HG03565 (cell line): ENCODE measurements around the gene LENG9.

Source experiments
- ATAC-seq: cut with Tn5 transposase; IDR thresholded peaks from one replicate; pipeline ENCODE4 v1.9.1; 2021; ENCODE audit warnings: mild to moderate bottlenecking, moderate library complexity; ENCODE audit not compliant: unreplicated experiment

Gene LENG9

GRCh38 chr19:54422136-54422535 is 41.4 kb downstream of the LENG9 start:
- no peak for ATAC-seq

- no peak for ATAC-seq
These were observed 42.1 kb downstream of the LENG9 start for GRCh38 chr19:54421521-54421920.

- no peak for ATAC-seq
These were observed 42.4 kb downstream of the LENG9 start for GRCh38 chr19:54421169-54421516.

DNA sequence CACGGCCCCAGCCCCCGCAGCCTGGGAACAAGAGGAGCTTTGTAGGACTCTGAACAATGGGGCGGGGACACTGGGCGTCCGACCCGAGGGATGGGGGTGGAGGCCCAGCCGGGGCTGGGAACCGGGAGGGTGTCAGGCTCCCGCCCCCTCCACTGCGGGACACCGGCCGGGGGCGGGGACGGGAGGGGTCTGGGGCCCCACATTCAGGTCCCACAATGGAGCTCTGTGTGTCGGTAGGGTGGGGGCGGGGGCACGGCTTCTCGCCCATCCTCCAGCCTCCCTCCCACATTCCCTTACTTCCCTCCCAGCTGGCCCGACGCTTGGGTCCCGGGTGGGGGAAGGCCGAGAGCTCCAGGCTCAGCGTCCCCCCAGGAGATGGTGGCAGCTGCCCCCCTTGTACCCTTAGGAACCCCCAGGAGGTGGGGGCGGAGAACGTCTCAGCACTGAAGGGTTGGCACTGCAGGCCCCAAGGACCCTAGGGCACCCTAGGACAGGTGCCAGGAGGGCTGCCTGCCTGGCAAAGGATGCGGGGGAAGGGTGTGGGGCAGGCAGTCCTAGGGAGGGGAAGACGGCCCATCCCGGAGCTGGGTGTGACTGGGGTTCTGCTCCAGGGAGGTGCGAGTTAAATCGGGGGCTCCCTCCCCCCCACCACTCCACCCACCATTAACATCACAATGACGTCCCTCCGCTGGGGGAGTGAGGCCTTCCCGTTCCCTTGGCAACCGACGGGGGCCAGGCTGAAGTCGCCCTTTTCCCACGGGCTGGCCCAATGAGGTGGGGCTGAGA is 43.0 kb downstream of the LENG9 start:
- no peak for ATAC-seq

DNA sequence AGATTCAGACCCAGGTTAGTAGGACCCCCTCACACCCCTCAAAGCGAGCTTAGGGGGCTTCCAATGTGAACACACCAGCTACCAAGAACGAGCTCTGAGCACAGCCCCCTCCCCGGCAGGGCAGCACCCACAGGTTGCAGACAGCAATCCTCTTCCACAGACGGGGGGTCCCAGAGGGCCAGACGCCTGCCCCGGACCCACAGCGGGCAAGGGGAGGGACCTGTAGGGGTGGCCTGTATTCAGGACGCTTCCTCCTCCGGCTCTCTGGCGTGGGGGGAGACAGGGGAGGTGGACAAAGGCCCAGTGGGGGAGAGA is 43.6 kb downstream of the LENG9 start:
- no peak for ATAC-seq

DNA sequence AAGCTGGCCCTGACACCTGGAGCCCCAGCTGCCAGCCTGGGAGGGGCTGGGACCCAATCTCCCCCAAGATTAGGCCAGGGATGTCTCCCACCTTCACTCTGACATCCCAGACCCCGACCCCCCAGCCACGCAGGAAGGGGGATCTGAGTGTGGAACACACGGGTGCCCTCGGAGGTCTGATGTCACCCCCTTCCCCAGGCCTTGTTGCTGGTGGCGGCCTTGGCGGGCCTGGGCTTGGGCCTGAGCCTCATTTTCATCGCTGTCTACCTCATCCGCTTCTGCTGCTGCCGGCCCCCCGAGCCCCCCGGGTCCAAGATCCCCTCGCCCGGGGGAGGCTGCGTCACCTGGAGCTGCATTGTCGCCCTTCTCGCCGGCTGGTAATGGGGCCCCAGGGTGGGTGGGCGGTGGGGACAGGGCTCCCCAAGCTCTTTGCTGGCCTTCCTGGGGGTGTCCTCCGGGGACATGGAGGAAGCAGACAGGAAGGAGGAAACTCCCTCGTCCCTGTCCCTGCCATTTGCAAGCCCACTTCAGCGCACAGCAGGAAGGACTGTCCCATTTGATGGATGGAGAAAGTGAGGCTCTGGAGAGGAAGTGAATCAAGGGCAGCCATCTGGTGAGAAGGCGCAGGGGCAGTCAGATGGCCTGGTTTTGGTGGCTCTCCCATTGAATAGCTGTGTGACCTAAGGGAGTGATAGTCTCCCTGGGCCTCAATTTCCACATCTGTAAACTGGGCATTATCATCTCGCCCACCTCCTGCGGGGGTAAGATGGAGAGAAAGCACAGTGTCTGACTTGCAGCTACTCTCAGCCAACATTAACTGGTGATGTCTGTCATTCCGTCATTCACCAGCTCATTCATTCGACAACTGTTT is 44.4 kb downstream of the LENG9 start:
- no peak for ATAC-seq

DNA sequence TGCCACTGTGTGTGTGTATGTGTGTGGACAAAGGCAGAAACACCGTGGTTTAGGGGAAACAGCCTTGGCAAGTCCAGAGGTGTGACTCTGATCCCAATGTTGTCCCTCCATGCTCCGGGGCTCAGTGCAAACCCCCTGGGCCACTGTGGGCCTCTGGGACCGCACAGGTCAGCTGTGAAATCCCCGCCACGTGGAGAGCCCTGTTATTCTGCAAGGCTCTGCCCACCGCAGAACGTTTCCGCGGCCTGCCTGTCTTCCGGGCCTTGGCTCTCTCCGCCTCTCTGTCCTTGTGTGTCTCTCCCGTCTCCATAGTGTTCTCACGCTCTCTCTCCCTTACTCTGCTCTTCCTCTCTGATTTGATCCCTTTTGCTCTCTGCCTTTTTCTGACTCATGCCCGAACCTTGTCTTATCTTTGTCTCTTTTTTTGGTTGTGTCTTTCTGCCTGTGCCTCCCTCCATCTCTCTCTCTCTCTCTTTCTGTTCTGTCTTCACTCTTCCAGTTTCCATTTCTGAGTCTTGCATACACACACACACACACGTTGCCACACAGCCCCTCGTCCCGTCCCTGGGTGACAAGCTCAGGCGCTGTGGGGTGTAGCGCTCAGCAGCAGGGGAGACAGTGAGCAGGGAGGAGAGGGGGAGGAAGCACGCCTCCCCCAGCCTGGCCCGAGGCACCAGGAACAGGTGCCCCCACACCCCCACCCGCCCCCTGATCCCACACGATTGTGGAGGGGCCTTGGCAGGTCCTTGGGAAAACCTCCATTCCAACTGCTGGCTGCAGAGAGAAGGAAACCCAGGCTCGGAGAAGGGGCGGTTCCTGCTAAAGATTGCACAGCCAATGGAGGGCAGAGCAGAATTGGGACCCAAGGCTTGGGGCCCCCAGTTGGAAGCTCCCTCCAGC is 45.3 kb downstream of the LENG9 start:
- ATAC-seq: no peak

GRCh38 chr19:54416695-54417491 is 46.7 kb downstream of the LENG9 start:
- ATAC-seq: no peak

DNA sequence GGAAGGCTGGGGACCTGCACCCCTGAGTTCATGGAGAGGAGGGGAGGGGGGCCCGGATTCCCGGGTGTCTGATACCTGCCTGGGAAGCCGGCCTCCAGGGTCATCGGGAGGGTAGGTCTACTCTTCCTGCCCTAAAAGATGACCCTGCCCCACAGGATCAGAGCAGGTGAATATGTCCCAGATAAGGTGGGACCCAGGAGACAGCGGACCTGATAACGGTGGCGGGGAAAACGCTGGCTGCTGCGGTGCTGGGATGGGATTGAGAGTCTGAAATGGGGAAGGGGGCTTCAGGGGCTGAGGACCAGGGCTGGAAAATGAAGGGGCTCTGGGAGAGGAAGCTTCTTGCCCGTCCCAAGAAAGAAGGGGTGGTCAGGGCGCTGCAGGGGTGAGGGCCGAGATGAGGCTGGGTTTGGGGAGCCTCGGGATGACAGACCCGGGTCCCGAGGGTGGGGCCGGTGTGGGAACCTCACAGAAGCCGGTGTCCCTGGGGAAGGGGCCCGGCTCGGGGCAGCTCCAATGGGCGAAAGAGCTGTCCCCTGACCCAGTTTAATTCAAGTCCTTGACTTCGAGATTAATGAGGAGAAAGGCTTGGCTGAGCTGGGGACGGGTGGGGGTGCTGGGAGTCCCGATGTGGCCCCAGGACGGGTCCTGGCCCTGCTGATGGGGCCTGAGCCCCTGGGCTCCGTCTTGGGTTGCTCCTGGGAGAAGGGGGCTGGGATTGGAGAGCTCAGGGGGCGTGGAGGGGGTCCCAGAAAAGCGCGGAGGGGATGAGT is 47.5 kb downstream of the LENG9 start:
- ATAC-seq: no peak

GRCh38 chr19:54415208-54415900 is 48.2 kb downstream of the LENG9 start, which contains the start of gene TTYH1:
TSS of gene TTYH1 (plus strand) at chr19:54415464. CDS start at chr19:54415553, 89 bp downstream.
- no peak for ATAC-seq

DNA sequence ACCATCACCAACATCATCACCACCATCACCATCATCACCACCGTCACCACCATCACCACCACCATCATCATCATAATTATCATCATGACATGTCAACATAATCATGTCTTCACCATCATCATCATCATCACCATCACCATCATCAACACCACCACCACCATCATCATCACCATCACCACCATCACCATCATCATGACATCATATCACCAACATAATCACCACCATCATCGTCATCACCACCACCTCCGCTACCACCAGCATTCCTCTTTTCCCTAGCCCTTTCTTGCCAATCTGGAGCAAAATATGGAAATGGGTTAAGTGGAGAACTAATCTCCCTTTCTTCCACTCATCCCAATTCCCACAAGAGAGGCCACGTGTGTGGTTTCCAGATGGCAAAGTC is 49.4 kb downstream of the LENG9 start:
- ATAC-seq: no peak

DNA sequence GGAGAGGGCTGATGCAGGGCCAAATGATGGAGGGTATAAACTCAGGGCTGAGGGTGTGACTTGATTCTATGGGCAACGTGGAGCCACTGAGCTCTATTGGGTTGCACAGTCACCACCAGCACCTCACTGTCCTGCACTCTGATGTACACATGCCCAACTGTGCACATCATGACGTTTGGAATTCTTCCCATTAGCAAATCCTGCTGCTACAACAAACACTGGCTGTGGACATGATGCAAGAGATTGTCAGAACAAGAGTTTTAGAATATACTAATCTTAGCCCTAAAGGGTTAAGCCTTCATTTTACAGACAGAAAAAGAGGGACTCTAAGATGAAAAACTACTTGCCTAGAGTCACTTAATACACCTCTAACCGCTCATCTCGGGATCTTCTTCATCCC is 50.7 kb downstream of the LENG9 start:
- ATAC-seq: no peak
